ENCODE data around the gene UBQLN4.

UBQLN4 gene

GRCh38 chr1:156009404-156009803, 44.2 kb downstream of the UBQLN4 start:
- DNase-seq: no peak

- DNase-seq: no peak
Observed at GRCh38 chr1:156006666-156007376, 46.8 kb downstream of the UBQLN4 start.

GRCh38 chr1:156004843-156005584, 48.6 kb downstream of the UBQLN4 start:
- no peak for DNase-seq

GRCh38 chr1:156003923-156004188, 49.7 kb downstream of the UBQLN4 start:
- no peak for DNase-seq

- DNase-seq: no peak
Observed at GRCh38 chr1:156002188-156002911, 51.2 kb downstream of the UBQLN4 start.

- no peak for DNase-seq
Observed at GRCh38 chr1:156001662-156002171, 51.9 kb downstream of the UBQLN4 start.

GRCh38 chr1:156001021-156001661, 52.5 kb downstream of the UBQLN4 start:
- no peak for DNase-seq

GRCh38 chr1:155999964-156000363, 53.6 kb downstream of the UBQLN4 start:
- DNase-seq: no peak

GRCh38 chr1:155996166-155996565, 57.4 kb downstream of the UBQLN4 start:
- DNase-seq: no peak

- no peak for DNase-seq
Observed at GRCh38 chr1:155993595-155993994, 60.0 kb downstream of the UBQLN4 start.

- no peak for DNase-seq
Observed at GRCh38 chr1:155990005-155990739, 63.4 kb downstream of the UBQLN4 start.

- no peak for DNase-seq
Observed at GRCh38 chr1:155989242-155990004, 64.2 kb downstream of the UBQLN4 start.

All from GOT3 (cell line).